OCI-M2 (cell line): ENCODE data around the gene KCNK3.
"Not testable (repeated sequence)": the region's sequence is repeated elsewhere in the genome, so short reads cannot be mapped to it uniquely, and the experiment has no call there.

Source experiments
- DNase-seq: peaks from one replicate; lab custom pipeline; 2025; ENCODE audit not compliant: unreplicated experiment; lab: John Stamatoyannopoulos, UW

KCNK3 gene

DNA sequence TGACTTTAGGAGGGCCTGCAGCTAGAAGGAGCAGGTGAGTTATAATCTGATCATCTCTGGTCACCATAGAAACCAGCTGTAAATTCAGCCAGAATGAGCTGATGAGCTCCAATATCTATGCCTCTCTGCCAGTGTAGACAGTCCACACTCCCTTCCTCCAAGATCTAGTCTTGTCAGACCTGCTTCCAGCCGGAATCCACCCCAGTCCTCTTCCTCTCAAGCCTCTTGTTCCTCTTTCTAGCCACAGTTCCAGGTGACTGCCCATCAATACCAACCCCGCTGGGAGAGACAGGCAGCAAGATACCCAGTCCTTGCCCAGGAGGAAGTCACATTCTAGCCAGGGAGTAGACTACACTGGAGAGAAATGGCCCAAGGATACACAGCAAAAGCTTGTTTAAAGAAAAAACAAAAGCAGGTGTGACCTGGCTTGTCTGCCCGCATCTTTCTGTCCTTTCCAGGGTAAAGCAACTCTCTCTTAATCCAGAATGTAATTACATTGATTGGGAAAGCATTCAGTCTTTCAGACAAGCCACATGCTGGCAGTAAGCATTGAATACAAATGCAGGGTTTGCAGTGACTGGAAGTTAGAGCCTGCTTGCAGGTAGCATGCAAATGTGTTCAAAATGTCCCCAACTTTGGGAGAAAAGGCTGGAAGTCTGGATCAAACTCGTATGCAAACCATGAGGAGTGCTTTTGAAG is 62.6 kb downstream of the KCNK3 start:
- no peak for DNase-seq

DNA sequence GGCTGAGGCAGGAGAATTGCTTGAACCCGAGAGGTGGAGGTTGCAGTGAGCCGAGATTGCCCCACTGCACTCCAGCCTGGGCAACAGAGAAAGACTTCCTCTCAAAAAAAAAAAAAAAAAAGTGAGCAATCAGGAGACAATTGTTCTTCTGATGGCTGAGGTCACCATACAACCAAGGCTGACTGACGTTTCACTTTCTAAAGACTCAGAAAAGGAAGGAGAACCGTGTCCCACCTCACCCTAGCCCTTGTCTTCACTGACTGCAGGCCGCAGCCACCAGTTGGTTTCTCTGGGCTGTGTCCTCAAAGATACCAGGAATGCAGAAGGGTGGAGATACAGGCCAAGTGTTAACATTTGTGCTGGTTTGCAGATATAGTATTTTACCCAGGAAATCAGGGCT is 63.8 kb downstream of the KCNK3 start:
- no peak for DNase-seq

DNA sequence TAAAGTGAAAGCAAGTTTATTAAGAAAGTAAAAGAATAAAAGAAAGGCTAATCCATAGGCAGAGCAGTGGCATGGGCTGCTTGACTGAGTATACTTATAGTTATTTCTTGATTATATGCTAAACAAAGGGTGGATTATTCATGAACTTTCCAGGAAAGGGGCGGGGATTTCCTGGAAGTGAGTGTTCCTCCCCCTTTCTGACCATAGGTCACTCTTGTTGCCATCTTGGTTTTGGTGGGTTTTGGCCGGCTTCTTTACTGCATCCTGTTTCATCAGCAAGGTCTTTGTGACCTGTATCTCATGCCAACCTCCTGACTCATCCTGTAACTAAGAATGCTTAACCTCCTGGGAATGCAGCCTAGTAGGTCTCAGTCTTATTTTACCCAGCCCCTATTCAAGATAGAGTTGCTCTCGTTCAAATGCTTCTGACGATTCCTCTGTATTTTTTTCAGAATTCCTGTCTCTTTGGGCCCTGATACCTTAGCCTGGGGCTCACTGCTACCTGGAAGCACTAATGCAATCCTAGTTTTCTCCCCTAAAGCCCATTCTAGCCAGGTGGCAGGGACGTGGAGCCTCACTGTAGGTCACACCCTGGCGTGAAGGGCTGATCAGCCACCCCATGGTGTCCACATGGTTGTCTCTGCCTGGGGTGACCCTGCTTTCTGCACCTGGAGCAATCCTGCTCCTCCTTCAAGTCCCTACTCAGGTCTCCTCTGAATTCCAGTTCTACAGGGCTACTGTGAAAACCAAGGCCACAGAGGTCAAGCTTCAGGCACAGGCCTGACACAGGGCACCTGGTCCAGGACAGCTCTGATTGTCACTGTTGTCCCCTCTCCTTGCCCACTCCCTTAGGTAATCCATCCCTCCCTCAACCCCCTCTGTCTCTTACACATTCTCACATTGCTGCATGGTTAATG is 65.6 kb downstream of the KCNK3 start:
- DNase-seq = no peak

DNA sequence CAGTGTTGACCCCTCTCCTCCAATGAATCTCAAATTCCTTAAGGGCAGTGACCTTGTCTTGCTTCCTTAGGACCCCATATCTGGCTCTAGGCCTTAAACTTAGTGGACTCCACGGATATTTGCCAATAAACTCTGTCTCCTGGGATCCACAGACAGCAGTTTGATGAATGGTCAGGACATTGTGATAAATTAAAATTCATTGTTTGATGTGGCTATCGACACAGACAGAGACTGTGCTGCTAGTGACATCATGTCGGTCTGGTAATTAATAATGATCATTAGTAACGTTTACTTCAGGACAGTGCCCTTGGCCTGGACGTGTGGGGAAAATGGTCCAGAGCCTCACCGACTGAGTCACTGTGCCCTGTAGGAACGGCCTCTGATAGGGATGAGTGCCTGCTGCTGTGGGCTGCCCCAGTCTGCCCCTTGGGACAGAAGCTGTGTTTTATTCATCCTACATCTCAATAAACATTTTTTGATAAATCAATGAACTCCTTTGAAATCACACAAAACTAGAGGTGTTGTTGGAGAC is 66.3 kb downstream of the KCNK3 start:
- no peak for DNase-seq

DNA sequence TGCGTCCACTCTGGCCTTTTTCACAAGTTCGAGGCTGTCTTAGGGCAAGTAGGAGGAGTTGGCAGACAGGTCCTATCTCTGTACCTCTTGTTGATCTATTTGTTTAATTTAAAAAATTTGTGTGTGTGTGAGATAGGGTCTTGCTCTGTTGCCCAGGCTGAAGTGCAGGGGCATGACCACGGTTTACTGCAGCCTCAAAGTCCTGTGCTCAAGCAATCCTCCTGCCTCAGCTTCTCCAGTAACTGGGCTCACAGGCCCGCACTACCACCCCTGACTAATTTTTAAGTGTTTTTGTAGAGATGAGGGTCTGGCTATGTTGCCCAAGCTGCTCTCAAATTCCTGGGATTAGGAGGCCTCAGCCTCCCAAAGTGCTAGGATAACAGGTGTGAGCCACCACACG is 67.3 kb downstream of the KCNK3 start:
- DNase-seq = no peak

GRCh38 chr2:26760991-26761390 is 68.5 kb downstream of the KCNK3 start:
- not testable (repeated sequence) for DNase-seq

DNA sequence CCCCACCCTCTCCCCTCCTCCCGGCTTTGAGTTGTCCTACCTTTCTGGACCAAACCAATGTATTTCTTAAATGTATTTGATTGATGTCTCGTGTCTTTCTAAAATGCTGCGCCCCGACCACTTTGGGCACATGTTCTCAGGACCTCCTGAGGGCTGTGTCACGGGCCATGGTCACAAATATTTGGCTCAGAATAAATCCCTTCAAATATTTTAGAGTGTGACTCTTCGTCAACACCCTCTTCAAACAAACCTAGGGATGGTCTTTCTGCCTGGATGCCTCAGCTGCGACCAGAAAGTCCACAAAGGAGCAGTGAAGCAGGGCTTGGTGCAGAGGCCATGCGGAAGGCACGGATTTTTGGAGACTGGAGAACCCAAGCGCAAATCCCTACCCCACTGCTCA is 70.5 kb downstream of the KCNK3 start:
- DNase-seq = no peak

DNA sequence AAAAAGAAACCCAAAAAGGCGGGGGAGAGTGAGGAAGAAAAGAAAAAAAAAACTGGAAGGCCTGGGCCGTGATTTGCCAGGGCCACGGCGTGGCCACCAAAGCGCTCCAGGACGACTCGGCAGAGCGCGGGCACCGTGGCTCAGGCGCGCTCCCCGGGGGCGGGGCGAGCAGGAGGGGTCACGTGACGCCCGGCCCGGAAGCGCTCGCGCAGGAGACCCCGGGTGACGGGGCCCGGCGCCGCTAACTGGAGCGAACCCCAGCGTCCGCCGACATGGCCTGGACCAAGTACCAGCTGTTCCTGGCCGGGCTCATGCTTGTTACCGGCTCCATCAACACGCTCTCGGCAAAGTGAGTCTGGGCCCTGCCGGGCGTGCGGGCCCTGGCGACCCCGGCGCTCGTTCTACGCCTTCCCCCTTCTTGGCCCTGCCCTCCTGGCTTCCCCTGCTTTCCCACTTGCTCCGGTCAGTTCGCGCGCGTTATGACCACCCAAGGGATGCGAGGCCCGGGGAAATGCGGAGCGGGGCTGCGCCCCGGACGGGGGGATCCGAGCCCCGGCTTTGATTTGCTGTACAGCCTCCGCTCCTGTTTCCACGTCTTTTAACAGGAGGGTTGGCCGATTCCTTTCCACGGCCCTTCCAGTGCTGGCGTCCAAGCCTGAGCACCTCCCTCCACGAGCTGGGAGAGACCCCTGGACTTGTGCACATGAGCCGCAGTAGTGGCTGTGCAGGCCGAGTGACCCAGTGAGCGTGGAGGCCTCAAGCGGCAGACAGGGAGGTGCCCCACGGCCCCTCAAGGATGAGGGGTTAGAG is 71.8 kb downstream of the KCNK3 start, which contains the start of gene SLC35F6:
Gene SLC35F6 (plus strand): TSS at position 207 of the 810 bp plus-strand sequence. CDS start 66 bp downstream, at position 273.
- no peak for DNase-seq

- DNase-seq = no peak
Observed at GRCh38 chr2:26764906-26765305, 72.4 kb downstream of the KCNK3 start.

GRCh38 chr2:26765475-26766200 is 73.1 kb downstream of the KCNK3 start:
- no peak for DNase-seq

DNA sequence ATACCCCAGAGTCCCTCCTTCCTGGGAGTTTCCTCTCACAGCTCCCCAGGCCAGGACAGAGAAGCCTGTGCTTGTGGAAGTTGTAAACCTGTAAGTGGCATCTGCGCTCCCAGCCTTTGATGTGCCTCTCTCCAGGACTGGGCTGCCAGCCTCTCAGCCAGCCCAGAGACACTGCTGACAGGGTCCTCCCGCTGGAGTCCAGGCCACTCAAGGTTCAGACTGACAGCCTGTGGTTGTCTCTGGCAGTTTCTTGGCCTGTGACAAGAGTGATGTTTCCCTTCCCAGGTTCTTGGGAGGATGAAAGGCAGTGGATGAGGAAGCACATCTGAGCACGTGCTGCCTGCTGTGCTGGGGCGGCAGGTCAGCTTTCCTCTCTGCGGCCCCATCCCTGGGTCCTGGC is 74.6 kb downstream of the KCNK3 start:
- DNase-seq = no peak

DNA sequence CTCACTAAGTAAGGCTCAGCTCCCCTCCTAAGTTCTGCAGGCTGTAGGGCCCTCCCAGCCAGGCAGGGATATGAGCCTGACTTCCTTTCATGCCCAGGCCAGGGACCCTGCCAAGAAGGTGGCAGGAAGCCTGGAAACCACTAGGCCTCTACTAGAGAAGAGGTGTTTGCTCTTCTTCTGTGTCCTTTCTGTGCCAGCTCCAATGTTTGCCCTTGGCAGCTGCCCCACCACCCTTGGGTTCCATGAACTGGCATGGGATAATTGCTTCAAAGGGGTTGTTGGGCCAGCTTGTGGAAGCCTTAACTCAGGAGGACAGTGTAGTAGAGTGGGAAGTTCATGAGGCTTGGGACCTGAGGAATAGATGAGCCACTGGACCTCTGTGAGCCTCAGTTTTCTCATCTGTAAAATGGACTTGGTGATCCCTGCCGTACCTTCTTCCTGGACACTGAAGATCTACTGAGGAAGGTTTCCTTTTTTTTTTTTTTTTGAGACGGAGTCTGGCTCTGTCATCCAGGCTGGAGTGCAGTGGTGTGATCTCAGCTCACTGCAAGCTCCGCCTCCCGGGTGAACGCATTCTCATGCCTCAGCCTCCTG is 75.5 kb downstream of the KCNK3 start:
- no peak for DNase-seq

DNA sequence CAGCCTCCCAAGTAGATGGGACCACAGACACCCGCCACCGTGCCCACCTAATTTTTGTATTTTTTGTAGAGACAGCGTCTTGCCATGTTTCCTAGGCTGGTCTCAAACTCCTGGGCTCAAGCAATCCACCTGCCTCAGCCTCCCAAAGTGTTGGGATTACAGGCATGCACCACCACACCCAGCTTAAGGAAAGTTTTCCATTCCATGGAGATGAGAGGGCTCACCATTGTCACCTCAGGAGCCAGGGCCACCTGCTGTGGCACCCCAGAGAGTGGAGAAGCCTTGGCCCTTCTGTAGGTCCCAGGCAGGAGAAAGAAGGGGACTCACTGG is 76.2 kb downstream of the KCNK3 start:
- DNase-seq = no peak

DNA sequence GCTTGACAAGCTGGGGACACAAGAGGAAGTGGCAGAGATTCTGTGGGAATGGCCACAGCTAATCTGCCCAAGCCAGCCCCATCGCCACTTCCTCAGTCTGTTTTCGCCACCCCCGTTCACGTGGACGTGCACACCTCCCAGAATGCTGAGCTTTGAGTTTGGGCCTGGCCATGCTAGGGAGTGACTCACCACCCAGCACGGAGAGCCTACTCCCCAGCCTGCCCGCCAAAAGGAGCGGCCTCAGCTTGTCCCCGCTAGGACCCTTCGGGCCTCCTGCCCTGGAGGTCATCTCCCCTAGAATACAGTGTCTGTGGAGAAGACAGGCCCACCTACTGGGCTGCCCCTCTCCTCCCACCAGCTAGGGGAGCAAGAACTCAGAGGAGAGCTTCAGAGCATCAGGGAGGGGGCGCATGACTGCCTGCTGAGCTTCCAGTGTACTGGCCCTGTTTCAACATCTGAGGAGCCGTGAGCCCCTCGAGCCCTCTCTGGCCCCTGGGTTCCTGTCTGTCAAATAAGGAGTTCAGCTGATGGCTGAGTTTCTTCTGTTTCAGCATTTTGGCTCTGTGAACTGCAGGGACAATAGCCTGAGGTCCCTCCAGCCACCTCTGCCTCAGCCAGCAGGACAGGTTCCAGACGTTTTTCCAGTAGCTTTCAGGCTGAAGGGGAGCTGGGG is 76.7 kb downstream of the KCNK3 start:
- DNase-seq = peak; percentile 53

GRCh38 chr2:26770986-26771586 is 78.6 kb downstream of the KCNK3 start:
- DNase-seq = no peak

GRCh38 chr2:26772064-26773001 is 79.8 kb downstream of the KCNK3 start:
- no peak for DNase-seq

DNA sequence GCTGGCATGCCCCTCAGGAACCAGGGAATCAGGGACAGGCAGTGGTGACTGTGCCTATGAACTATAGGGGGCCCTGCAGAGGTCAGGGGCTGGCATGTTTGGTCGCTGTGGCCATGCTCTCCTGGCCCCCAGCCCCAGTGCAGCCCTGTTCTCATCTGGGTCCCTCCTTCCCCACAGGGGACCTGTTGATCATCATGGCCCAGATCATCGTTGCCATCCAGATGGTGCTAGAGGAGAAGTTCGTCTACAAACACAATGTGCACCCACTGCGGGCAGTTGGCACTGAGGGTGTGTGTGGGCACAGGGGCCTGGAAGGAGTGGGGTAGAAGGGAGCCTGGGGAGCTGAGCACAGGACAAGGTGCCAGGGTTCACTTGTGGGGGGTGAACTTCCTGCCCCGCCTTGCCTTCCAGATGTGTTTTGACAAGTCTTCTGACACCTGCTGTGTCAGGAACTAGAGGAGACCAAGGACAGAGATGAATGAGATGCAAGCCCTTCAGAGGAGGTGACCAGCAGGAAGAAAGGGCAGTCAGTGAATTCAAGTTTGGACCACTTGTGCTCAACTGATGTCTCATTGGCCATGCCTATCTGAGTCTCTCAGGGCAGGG is 83.8 kb downstream of the KCNK3 start:
- no peak for DNase-seq

DNA sequence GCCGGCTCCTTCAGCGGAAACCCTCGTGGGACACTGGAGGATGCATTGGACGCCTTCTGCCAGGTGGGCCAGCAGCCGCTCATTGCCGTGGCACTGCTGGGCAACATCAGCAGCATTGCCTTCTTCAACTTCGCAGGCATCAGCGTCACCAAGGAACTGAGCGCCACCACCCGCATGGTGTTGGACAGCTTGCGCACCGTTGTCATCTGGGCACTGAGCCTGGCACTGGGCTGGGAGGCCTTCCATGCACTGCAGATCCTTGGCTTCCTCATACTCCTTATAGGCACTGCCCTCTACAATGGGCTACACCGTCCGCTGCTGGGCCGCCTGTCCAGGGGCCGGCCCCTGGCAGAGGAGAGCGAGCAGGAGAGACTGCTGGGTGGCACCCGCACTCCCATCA is 85.6 kb downstream of the KCNK3 start:
- DNase-seq = no peak
